Left ventricle myocardium inferior (tissue), 1 donor: ENCODE results near the gene PKD1. TPM values are rescaled to one million over a fixed set of nuclear protein-coding genes. Genes with fewer than 3 reads are reported as not detected.

Experiments used
- DNase-seq: peaks from one replicate; pipeline ENCODE4 v3.0.0-alpha.2; 2020
- H3K27ac ChIP-seq: fragments of 200-600 bp; replicated peaks from 2 replicates; pipeline ENCODE4 v1.8.0; 2021
- H3K27me3 ChIP-seq: fragments of 200-600 bp; 2 replicates; pipeline ENCODE4 v1.8.0; 2021; ENCODE audit warnings: low read depth
- H3K36me3 ChIP-seq: fragments of 200-600 bp; 2 replicates; pipeline ENCODE4 v1.8.0; 2021
- H3K4me1 ChIP-seq: fragments of 200-600 bp; 2 replicates; pipeline ENCODE4 v1.8.0; 2021
- H3K4me3 ChIP-seq: fragments of 200-600 bp; 2 replicates; pipeline ENCODE4 v1.8.0; 2021; ENCODE audit warnings: mild to moderate bottlenecking, moderate library complexity
- H3K9me3 ChIP-seq: fragments of 200-600 bp; replicated peaks from 2 replicates; pipeline ENCODE4 v1.8.0; 2021
- intact Hi-C: fragments of 100-400 bp; cut with micrococcal nuclease; formaldehyde crosslinking; loops from one replicate; pipeline ENCODE4 v1.11.0; 2022
- total RNA-seq: library from RNA; stranded (reverse); fragmentation: NEBNext Ultra II Directional; extraction: Animal tissue kit (Norgen Biotek cat#: 25700); gene quantifications from one replicate; pipeline ENCODE4 v1.2.1, GENCODE V29; 2021
- TF ChIP-seq, protein P1 (sequence below): fragments of 200-600 bp; IDR thresholded peaks from 2 replicates; pipeline ENCODE4 v1.8.0; 2021; ENCODE audit warnings: antibody characterized with exemption, mild to moderate bottlenecking, borderline replicate concordance
- donor health status: DM: no; HTN: yes; CAD: no; lungs with severe emphysema.

PKD1 gene
- total RNA-seq, 1 donor from 2014 or later = 83.9 TPM

- peaks cover 27% of the 10 kb centered on the region for H3K4me1 ChIP-seq
- TF ChIP-seq, protein P1, sequence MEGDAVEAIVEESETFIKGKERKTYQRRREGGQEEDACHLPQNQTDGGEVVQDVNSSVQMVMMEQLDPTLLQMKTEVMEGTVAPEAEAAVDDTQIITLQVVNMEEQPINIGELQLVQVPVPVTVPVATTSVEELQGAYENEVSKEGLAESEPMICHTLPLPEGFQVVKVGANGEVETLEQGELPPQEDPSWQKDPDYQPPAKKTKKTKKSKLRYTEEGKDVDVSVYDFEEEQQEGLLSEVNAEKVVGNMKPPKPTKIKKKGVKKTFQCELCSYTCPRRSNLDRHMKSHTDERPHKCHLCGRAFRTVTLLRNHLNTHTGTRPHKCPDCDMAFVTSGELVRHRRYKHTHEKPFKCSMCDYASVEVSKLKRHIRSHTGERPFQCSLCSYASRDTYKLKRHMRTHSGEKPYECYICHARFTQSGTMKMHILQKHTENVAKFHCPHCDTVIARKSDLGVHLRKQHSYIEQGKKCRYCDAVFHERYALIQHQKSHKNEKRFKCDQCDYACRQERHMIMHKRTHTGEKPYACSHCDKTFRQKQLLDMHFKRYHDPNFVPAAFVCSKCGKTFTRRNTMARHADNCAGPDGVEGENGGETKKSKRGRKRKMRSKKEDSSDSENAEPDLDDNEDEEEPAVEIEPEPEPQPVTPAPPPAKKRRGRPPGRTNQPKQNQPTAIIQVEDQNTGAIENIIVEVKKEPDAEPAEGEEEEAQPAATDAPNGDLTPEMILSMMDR = no peak
- H3K36me3 ChIP-seq = peaks cover 91% of the 10 kb centered on the region
- H3K4me3 ChIP-seq = no peak overlapping the region
- no peak overlapping the region for H3K27ac ChIP-seq
- H3K9me3 ChIP-seq = no peaks in the 10 kb centered on the region
- DNase-seq = no peak
- intact Hi-C loops = no loop called here
- H3K27me3 ChIP-seq = no peaks in the 10 kb centered on the region
Observed at GRCh38 chr16:2087748-2088631, 47.7 kb downstream of the PKD1 start.

DNA sequence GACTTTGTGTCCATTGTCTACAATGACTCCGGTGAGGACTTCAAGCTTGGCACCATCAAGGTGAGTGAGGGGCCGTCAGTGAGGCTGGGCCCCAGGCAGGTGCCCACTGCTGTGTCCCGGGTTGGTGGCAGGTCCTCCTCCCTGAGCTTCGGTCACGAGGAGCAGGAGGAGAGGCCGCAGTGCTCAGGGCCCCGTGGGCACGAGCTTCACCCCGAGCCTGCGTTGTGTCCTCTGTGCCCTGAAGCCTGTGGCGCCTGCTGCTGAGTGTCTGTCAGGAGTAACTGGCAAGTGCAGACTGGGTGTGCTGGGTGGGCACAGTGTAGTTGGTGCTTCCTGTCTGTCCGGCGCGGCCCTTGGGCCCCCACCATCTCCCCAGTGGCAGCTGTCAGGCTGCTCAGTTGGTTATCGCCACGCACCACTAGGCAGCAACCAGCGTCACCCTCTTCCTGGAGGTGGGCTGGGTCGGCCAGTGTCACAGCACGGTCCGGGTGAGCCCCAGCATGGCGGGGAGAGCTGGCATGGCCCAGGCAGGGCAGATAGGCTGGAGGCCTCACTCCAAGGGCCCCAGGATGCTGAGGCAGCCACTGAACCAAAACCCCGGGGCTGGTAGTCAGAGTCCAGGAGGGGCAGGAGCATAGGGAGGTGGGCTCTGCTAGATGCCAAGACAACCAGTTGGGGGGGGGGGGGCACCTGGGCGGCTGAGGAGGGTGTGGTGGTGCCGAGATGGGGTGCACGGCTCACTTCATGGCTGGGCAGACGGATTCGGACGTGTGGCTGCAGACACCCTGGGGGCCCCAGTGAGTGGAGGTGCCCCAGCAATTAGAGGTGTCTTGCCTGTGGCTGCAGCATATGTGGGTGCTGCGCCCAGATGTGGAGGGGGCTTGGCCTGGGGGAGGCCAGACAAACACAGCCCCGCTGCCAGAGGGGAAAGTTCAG is 48.6 kb downstream of the PKD1 start:
- H3K27ac ChIP-seq = no peak overlapping the region
- TF ChIP-seq, protein P1 = no peak

GRCh38 chr16:2086106-2086742 is 49.5 kb downstream of the PKD1 start:
- H3K27me3 ChIP-seq = no peaks in the 10 kb centered on the region
- no peak overlapping the region for H3K27ac ChIP-seq
- H3K4me1 ChIP-seq = peaks cover 38% of the 10 kb centered on the region
- DNase-seq = no peak
- TF ChIP-seq, protein P1 = no peak
- intact Hi-C loops = no loop called here
- no peaks in the 10 kb centered on the region for H3K9me3 ChIP-seq
- H3K36me3 ChIP-seq = peaks cover 81% of the 10 kb centered on the region
- no peak overlapping the region for H3K4me3 ChIP-seq

More for the DNA sequence above, 48.6 kb downstream of the PKD1 start:
- intact Hi-C loops = no loop called here
- Histone ChIP-seq H3K27me3 (no peaks in the 10 kb centered on the region), H3K36me3 (peaks cover 82% of the 10 kb centered on the region), H3K4me3 (no peak overlapping the region), H3K4me1 (peaks cover 36% of the 10 kb centered on the region), H3K9me3 (no peaks in the 10 kb centered on the region)
- DNase-seq = no peak

DNA sequence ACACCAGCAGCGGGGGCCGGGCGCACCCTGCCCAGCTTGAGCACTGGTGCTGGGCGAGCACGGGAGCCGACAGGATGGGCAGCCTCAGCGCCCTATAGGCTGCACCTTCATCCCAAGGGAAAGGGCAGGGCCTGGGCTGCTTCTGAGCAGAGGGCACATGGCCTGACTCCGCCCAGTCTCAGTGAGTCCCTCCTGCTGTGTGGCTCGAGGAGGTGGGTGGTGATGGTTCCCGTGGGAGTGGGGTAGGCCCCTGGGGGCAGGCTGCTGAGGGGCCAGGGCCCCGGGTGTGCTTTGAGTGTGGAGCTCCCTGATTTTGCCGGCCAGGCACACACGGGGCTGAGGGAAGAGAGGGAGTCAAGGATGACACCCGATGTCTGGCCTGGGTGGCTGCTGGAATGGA is 50.0 kb downstream of the PKD1 start:
- no peak overlapping the region for H3K27ac ChIP-seq
- H3K4me3 ChIP-seq = no peak overlapping the region
- intact Hi-C loops = no loop called here
- no peak for DNase-seq
- H3K9me3 ChIP-seq = no peaks in the 10 kb centered on the region
- H3K36me3 ChIP-seq = peaks cover 83% of the 10 kb centered on the region
- TF ChIP-seq, protein P1 = no peak
- no peaks in the 10 kb centered on the region for H3K27me3 ChIP-seq
- H3K4me1 ChIP-seq = peaks cover 43% of the 10 kb centered on the region
